Hepatocyte (in vitro differentiated cells): ENCODE data around the gene PCSK6. TPM values are rescaled to one million over a fixed set of nuclear protein-coding genes. Genes with fewer than 3 reads are reported as not detected.

Experiments
- DNase-seq: peaks from one replicate; pipeline ENCODE4 v3.0.0-alpha.2; 2016; ENCODE audit warnings: low spot score
- H2AFZ ChIP-seq: fragments of 200-600 bp; sonication (generic); 2 replicates; pipeline ENCODE4 v1.6.0; 2016; ENCODE audit warnings: antibody characterized with exemption, mild to moderate bottlenecking
- H3K27ac ChIP-seq: fragments of 200-600 bp; sonication (generic); 2 replicates; pipeline ENCODE4 v1.5.1; 2016; ENCODE audit warnings: mild to moderate bottlenecking
- H3K27me3 ChIP-seq: fragments of 200-600 bp; sonication (generic); 2 replicates; pipeline ENCODE4 v1.6.1; 2016
- H3K36me3 ChIP-seq: fragments of 200-600 bp; sonication (generic); replicated peaks from 2 replicates; pipeline ENCODE4 v1.5.1; 2016; ENCODE audit warnings: low read depth; ENCODE audit not compliant: insufficient read depth
- H3K4me1 ChIP-seq: fragments of 200-600 bp; sonication (generic); 2 replicates; pipeline ENCODE4 v1.5.1; 2016; ENCODE audit warnings: mild to moderate bottlenecking, moderate library complexity; ENCODE audit not compliant: insufficient read depth
- H3K4me2 ChIP-seq: fragments of 200-600 bp; sonication (generic); 2 replicates; pipeline ENCODE4 v1.6.0; 2016
- H3K4me3 ChIP-seq: fragments of 200-600 bp; sonication (generic); 2 replicates; pipeline ENCODE4 v1.5.1; 2016; ENCODE audit warnings: mild to moderate bottlenecking
- H3K79me2 ChIP-seq: fragments of 200-600 bp; sonication (generic); 2 replicates; pipeline ENCODE4 v1.6.0; 2017; ENCODE audit warnings: mild to moderate bottlenecking
- H3K9me2 ChIP-seq: fragments of 200-600 bp; sonication (generic); replicated peaks from 2 replicates; pipeline ENCODE4 v1.6.0; 2017; ENCODE audit warnings: mild to moderate bottlenecking; ENCODE audit not compliant: insufficient read depth
- H3K9me3 ChIP-seq: fragments of 200-600 bp; sonication (generic); 2 replicates; pipeline ENCODE4 v1.5.1; 2016; ENCODE audit warnings: low read depth, mild to moderate bottlenecking
- H4K20me1 ChIP-seq: fragments of 200-600 bp; sonication (generic); 2 replicates; pipeline ENCODE4 v1.6.0; 2016; ENCODE audit warnings: mild to moderate bottlenecking; ENCODE audit not compliant: insufficient read depth, poor library complexity, severe bottlenecking
- EZH2 ChIP-seq: fragments of 200-600 bp; sonication (generic); IDR thresholded peaks from 2 replicates; pipeline ENCODE4 v1.6.1; 2016; ENCODE audit warnings: antibody characterized with exemption, mild to moderate bottlenecking, borderline replicate concordance
- EZH2phosphoT487 ChIP-seq: fragments of 200-600 bp; sonication (generic); IDR thresholded peaks from one replicate; pipeline ENCODE4 v1.6.1; 2018; ENCODE audit warnings: antibody characterized with exemption, mild to moderate bottlenecking, low read depth, moderate library complexity; ENCODE audit not compliant: unreplicated experiment, severe bottlenecking
- WGBS: methylation state at CpG from one replicate; pipeline ENCODE4 v1.1.6; 2016; ENCODE audit warnings: low lambda C conversion rate; ENCODE audit errors: missing lambda C conversion rate; 5-methylcytosine and 5-hydroxymethylcytosine counted together
- polyA plus RNA-seq: library from polyadenylated mRNA; unstranded; fragments of >200 nt; fragmentation: Nextera tagmentation; extraction: Ambion mirVana; gene quantifications from 2 replicates; pipeline ENCODE4 v1.2.1, GENCODE V29; 2016
- total RNA-seq: library from RNA; depleted of rRNA; stranded (reverse); fragments of >200 nt; gene quantifications from 2 replicates; pipeline ENCODE4 v1.2.3, GENCODE V29; 2014
- TF ChIP-seq, protein P1 (sequence below): fragments of 200-600 bp; sonication (generic); IDR thresholded peaks from 2 replicates; pipeline ENCODE4 v1.5.1; 2016; ENCODE audit warnings: antibody characterized with exemption, mild to moderate bottlenecking; ENCODE audit not compliant: poor library complexity

Gene PCSK6
- total and polyA plus RNA-seq, 2 experiments from 2014 or later = 31.7 to 40.5 TPM

DNA sequence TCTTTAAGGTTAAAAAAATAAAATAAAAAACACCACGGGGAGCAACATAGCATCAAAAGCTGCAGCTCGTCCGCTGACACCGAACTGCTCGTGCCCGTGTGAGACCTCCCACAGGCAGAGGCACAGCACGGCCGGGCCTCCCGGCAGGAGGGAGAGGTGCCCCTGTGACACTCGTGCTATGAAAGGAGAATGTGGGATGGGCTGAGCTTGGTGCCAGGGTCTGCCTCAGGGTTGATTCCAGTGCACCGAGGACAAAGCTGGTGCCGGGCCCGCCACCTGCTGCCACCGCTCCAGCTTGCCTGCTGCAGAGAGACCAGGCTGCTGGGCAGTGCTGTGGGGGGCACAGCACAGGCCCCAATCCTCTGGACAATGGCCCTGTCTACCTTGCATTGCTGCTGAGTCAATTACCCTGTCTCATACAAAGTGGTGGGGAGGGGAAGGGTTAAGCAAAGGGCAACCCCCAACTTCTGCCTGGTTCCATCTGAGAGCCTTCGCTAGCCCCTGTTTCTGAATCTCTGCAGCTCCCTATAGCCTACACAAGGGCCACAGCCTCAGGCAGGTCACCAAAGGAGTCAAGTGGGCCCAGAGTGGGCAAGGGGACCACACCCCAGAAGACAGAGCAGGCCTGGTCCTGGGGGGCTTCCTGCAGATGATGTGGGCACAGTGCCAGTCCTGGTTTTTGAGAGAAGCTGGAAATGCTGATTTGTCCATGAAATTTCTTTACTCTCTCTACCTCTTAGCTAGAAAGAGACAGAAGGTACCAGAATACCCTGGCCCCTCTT lies 120.5 kb downstream of the PCSK6 start:
- DNase-seq = no peak
- Histone ChIP-seq H3K4me3 (no peak overlapping the region), H4K20me1 (no peaks in the 10 kb centered on the region), H3K79me2 (no peaks in the 10 kb centered on the region), H3K9me2 (no peaks in the 10 kb centered on the region), H3K27ac (no peak overlapping the region), H3K4me1 (peaks cover 11% of the 10 kb centered on the region), H3K9me3 (peaks cover 4% of the 10 kb centered on the region), H2AFZ (no peak overlapping the region), H3K27me3 (no peaks in the 10 kb centered on the region), H3K4me2 (no peak overlapping the region), H3K36me3 (no peaks in the 10 kb centered on the region)
- 91% methylated on average over 15 of the region's 15 CpGs for WGBS
- TF ChIP-seq EZH2 = no peak
- TF ChIP-seq, protein P1, sequence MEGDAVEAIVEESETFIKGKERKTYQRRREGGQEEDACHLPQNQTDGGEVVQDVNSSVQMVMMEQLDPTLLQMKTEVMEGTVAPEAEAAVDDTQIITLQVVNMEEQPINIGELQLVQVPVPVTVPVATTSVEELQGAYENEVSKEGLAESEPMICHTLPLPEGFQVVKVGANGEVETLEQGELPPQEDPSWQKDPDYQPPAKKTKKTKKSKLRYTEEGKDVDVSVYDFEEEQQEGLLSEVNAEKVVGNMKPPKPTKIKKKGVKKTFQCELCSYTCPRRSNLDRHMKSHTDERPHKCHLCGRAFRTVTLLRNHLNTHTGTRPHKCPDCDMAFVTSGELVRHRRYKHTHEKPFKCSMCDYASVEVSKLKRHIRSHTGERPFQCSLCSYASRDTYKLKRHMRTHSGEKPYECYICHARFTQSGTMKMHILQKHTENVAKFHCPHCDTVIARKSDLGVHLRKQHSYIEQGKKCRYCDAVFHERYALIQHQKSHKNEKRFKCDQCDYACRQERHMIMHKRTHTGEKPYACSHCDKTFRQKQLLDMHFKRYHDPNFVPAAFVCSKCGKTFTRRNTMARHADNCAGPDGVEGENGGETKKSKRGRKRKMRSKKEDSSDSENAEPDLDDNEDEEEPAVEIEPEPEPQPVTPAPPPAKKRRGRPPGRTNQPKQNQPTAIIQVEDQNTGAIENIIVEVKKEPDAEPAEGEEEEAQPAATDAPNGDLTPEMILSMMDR = no peak
- no peak for TF ChIP-seq EZH2phosphoT487

DNA sequence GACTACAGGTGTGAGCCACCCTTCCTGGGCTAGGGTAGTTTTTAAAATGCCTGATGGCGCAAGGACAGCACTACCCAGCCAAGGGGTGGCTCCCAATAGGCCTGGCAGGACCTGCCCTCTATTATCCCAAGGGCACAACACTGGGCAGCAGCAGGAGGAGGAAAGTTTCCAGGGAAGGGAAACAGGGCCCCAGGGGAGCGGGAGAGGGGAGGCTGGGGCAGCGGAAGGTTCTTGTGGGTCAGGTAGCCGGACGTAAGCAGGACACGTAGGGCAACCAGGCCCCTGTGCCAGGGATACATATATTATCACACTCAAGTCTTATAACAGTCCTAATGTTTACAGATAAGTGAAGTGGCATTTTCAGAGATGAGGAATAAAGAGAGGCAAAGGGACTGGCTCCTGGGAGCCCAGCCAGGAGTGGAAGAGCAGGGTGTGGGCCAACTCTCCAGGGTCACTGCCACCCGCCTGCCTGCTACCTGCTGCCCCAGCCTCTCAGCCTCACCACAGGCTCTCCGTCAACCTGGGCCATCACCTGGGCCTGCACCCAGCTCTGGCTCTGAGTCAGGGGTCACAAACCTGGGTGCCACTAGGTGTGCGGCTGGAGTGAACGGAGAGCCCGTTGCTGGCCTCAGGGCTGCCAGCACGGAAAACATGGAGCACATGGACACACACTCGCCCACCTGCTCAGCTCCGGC lies 121.3 kb downstream of the PCSK6 start:
- no peaks in the 10 kb centered on the region for H3K9me2 ChIP-seq
- no peak overlapping the region for H3K4me3 ChIP-seq
- H3K9me3 ChIP-seq = peaks cover 4% of the 10 kb centered on the region
- H4K20me1 ChIP-seq = no peaks in the 10 kb centered on the region
- DNase-seq = no peak
- no peaks in the 10 kb centered on the region for H3K36me3 ChIP-seq
- no peaks in the 10 kb centered on the region for H3K27me3 ChIP-seq
- no peak overlapping the region for H3K27ac ChIP-seq
- peaks cover 8% of the 10 kb centered on the region for H3K4me1 ChIP-seq
- no peaks in the 10 kb centered on the region for H3K79me2 ChIP-seq
- TF ChIP-seq EZH2phosphoT487 (no peak), EZH2 (no peak)
- TF ChIP-seq, protein P1 = no peak
- no peak overlapping the region for H2AFZ ChIP-seq
- no peak overlapping the region for H3K4me2 ChIP-seq
- 95% methylated on average over 14 of the region's 14 CpGs for WGBS

- no peaks in the 10 kb centered on the region for H4K20me1 ChIP-seq
- H3K27ac ChIP-seq = no peak overlapping the region
- TF ChIP-seq, protein P1 = no peak
- no peak for TF ChIP-seq EZH2phosphoT487
- TF ChIP-seq EZH2 = no peak
- H3K9me3 ChIP-seq = peaks cover 4% of the 10 kb centered on the region
- H3K79me2 ChIP-seq = no peaks in the 10 kb centered on the region
- no peak for DNase-seq
- H3K4me3 ChIP-seq = no peak overlapping the region
- no peaks in the 10 kb centered on the region for H3K27me3 ChIP-seq
- no peak overlapping the region for H3K4me2 ChIP-seq
- no peak overlapping the region for H2AFZ ChIP-seq
- H3K4me1 ChIP-seq = no peaks in the 10 kb centered on the region
- 75% methylated on average over 3 of the region's 3 CpGs for WGBS
- H3K36me3 ChIP-seq = no peaks in the 10 kb centered on the region
- no peaks in the 10 kb centered on the region for H3K9me2 ChIP-seq
Observed at GRCh38 chr15:101366853-101367252, 122.7 kb downstream of the PCSK6 start.
